Activated naive CD4-positive, alpha-beta T cell treated with Interleukin-2 at 50 U/mL for 16 hours (primary cell): ENCODE data around the gene C7orf25.
A peak's percentile ranks its signal among the peaks of the same experiment; 100 is the strongest.

Experiments used
- DNase-seq: peaks from one replicate; pipeline ENCODE4 v3.0.0-alpha.2; 2020

Gene C7orf25

DNA sequence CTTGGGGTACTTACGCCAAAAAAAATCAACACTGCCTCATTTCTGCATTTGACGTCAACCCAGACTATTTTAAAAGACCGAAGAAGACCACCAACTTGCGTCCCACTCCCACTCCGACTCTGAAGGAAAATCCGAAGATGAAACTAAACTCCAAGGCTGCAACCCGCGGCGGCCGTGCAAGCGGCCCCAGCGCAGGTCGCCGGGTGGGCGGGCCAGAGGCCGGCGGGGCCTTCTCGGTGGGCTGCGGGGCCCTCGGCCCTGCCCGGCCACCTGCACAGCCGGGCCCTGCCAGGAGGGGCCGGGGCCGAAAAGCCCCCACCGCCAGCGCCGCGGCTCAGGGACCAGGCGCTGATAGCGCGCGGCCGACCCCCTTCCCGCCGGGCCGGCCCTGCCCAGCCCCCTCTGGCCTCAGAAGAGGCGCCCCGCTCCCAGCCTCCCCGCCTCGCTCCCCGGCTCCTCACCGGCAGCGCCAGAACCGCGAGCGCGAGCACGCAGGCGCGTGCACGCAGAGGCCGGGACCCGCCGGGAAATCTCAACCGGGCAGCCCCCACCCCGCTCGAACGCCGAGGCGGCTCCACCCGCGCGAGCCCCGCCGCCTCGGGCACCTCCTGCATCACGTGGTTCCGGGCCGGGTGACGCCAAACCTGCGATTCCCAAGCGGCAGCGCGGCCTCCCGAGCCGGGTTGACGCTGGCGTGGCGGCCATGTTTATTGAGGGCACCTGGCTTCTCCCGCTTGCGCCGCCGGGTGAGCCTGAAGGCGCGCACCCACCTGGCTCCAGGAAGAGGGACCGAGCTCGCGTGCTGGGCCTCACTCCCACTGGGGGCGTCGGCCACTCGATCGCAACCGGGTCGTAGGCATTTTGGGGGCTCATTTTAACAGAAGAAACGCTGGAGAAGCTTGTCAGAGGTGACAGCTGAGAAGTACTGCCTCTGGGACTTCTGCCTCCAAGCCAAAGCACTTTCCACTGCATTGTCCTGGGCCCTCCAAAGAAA is at the start of gene C7orf25:
Gene C7orf25, minus strand, starts transcription at position 617 of the 994 bp plus-strand sequence. CDS start 1,170 bp downstream, outside the sequence.
- peak; percentile 94 for DNase-seq

DNA sequence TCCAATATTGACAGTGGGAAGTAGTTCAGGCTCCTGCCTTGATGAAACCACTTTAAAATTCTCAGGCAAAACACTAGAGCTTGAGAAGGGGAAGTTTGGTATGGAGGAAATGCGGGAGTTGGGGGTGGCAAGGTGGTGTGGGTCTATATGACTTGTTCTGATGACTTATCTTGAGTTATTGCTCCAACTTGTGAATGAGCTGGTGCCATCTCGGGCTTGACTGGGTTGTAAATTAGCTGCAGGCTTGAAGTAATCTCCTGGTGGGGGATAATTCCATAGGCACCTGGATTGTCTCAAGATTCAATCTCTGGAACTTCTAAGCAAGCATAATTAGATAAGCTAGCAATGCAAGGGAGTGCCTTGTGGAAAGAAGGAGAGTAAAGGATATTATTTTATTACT is 49.3 kb upstream of the C7orf25 start:
- no peak for DNase-seq

DNA sequence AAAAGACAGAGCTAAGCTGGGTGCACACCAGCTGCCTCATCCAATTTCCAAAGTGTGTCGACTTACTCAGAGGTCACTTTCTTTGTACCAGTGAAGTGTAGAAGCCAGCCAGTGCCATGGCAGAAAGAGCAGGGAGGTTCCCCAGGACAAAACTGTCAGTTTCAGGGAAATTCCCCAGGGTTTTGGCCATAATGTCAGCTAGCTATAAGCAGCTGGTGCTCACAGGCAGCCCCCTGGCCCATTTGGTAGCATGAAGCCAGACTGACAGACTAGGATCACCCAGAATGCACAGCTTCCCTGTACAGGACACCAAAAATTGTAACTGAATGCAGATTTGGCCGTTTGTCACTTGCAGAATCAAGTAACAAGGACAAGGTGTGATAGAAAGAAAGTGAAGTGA is 48.9 kb upstream of the C7orf25 start:
- DNase-seq, result no peak

DNA sequence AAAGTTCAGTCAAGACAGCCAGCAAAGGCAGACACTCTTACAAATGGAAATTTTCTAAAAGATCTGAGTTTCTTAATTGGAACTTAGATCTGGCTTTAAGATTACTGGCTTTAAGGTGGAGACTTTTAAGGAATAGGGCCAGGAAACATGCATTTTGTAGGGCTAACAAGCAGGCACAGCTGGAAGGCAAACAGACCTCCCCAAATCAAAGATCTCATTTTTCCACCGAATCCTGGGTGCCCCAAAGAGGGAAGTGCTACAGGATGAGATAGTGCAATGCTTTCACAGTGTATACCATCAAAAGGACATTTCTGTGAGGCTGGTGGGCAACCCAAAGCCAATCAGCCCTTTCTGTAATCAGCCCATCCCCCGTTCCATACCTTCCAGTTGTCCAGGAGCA is 47.7 kb upstream of the C7orf25 start:
- DNase-seq, result no peak

DNA sequence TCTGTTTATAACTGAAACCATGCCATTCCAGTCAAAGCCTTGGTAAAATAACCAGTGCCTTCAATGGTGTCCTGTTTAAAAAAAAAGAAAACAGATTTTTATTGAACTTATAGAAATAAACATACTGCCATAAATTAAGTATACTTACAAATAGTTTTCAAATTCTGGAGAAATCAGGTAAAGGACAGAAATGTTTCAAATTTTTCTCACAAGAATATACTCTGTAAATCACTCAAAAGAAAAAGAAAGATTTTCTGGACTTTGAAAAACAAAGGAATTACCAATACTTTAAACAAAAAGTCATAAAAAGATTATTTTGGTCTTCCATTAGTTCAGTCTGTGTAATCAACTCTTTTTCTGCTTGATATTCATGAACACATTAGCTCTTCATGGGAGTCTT is 44.2 kb upstream of the C7orf25 start:
- DNase-seq, result no peak

DNA sequence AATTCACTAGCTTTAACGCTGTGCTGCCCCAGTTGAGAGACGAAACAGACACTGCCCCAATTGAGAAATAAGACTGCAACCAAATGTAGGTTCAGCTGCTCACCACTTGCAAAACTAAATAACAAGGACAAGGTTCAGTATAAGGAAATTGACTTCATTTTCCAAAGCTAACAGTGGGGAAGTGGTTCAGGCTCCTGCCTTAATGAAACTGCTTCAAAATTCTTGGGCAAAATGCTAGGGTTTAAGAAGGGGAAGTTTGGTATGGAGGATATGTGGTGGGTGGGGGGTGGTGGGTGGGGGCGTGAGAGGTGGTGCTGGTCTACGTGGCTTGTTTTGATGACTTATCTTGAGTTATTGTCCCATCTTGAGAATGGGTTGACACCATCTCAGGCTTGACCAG is 42.1 kb upstream of the C7orf25 start:
- no peak for DNase-seq

DNA sequence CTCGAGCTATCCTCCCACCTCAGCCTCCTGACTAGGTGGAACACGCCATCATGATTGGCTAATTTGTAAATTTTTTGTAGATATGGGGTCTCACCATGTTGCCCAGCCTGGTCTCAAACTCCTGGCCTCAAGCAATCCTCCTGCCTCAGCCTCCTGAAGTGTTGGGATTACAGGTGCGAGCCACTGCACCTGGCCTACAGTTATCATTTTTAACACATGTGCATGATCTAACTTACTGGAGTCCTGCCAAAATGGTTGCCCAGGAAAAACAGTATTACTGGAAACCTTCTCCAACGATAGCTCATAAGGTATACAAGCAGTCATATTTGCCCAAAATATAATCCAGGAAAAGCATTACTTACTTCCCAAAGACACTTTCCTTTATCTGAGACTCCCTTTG is 40.5 kb upstream of the C7orf25 start:
- no peak for DNase-seq

DNA sequence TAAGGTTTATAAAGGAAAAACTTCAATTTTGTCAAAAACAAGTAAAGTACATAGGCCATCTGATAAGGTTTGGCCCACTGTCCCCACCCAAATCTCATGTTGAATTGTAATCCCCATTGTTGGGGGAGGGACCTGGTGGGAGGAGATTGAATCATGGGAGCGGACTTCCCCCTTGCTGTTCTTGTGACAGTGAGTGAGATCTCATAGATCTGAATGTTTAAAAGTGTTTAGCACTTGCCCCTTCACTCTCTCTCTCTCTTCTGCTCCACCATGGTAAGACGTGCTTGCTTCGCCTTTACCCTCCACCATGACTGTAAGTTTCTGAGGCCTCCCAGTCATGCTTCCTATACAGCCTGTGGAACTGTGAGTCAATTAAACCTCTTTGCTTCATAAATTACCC is 38.5 kb upstream of the C7orf25 start:
- no peak for DNase-seq

DNA sequence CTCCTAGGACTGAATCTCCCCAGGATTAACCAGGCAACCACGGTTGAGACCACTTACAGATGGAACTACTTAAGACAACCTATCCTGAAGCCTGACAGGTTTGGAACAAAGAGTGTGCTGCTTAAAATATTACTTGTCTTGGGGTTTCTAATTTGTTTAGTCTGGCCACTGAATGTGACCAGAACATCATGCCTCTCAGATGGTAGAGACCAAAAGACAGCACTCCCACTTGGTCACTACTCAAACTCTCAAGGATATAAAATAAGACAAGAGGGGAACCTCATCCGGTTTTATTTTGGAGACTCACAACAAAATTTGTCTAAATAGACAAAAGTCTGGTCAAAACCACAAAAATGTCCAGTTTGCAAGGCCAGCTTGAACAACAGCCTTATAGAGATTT is 35.7 kb upstream of the C7orf25 start:
- DNase-seq, result no peak

DNA sequence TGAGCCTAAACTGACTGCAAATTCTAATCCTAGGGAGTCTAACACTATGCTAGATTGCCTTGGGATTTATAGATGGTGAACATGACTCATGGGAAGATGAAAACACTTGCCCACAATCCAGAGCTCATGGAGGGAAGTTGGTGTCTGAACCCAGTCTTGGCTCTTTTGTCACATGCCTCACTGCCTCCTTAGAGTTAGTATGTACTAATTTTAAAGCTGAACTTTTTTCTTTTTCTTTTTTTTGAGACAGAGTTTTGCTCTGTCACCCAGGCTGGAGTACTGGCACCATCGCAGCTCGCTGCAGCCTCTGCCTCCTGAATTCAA is 34.7 kb upstream of the C7orf25 start:
- DNase-seq, result no peak

DNA sequence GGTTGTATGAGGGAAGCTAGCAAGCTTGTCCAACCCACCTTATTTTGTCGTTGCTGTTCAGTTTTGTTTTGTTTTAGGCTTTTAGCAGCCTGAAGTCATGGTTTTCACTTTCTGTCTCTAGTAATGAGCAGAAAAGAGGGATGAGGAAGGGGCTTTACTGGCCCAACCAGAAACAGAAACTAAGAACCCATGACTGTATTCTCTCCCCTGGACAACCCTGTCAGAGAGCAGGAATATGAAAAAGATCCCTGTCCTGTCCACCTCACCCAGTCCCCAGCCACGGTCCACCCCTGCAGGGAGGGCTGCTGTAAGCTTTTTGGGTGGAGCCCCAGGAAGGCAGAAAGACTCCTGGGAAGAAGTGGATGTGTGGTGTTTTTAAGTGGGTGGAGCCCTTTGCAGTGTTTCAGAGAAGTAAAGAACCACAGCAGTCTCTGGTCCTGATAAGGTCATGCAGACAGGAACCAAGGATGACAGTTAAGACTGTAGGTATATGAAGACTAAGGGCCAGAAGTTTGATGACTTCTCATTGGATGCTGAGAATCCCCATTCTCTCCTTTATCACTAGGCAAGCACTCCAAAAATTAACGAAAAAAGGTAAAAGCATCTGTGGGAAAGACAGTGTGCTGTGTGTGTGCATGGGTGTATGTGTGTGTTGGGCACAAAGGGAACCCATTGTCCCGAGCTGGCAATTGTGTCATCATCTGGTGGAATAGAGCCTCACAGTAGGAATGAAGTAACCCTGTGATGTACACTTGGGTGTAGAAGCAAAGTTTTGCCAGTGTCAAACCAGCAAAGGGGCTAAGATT is 34.2 kb upstream of the C7orf25 start:
- no peak for DNase-seq

DNA sequence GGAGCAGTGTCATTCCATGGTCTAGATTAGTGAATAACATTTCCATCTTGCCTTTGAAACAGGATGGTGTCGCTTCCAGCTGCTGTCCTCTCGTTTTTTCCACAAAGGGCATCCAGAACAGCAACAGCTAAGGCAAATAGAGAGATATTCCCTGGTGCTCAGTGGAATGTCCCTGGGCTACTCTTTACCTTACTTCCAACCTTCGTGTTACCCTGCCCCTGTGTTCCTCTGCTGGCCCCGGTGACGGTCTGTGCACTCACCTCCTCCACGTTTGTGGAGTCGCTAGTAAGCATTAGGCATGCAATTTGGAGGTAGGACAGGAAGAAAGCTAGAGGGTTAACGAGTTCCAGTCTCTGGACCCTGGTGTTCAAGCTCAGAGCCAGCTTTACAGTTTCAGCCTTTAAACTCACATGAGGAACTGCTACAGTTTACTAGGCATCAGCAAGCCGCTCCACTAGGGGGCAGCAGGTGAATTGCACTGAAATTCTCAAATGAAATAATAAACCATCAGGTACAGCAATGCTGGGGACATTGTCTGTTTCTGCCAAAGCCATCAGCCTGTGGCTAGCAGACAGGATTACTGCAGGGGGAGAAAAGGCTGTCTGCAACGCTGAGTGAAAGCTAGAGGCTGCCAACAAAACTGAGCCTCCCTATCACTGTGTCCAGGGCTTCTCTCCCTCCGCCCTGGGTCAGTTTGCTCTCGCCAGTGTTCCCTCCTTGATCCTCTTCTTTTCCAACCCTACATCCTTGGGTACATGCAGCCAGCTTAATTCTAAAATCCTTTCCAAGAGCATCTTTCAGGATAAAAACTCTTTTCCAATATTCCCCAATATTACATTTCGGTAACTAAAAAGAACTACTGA is 29.3 kb upstream of the C7orf25 start:
- peak; percentile 76 for DNase-seq

DNA sequence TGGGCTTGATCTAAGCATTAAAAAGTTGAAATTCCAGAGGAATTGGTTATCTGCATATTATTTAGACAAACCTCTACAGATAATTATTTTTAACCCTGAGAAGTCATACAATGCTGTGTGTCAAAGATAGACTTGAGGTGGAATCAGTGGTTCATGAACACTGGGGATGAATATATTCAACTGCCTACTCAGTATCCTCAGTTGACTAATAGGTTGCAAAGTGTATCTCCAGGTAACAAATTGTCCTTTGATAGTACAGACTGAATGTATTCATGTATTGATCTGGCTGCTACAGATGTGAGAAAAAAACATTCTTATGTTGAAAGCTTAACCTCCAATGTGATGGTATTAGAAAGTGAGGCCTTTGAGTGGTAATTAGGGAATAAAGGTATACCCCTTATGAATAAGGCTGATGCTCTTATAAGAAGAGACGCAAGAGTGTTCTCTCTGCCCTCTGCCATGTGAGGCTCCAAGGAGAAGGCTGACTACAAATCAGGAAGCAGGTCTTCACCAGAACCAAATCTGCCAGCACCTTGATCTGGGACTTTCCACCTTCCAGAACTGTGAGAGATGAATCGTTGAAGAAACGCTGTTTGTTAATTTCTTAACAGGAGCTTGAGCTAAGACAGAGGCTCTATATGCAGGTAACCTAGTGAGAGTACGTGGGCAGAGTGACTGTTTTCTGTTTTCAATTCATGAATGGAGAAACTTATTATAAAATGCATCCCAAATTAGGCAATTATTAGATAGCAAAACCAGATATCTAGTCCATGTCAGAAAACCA is 27.8 kb upstream of the C7orf25 start:
- no peak for DNase-seq

DNA sequence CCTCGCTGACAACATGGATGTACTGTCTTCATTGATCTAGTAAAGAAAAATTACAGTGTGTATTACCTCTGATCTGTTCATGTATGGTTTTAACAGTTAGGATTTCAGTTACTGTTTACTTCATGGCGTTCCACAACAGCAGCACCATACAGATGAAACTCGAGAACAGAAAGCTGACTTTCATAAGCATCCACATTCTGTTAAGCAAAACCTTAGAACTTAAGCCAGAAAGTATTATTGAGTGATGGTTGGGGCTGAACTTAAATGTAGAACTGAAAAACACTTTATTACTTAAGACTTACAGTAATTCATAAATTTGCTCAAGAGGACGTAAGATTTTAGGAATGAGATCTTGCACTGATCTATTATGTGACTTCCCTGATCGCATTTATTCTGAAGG is 24.0 kb upstream of the C7orf25 start:
- DNase-seq, result no peak

DNA sequence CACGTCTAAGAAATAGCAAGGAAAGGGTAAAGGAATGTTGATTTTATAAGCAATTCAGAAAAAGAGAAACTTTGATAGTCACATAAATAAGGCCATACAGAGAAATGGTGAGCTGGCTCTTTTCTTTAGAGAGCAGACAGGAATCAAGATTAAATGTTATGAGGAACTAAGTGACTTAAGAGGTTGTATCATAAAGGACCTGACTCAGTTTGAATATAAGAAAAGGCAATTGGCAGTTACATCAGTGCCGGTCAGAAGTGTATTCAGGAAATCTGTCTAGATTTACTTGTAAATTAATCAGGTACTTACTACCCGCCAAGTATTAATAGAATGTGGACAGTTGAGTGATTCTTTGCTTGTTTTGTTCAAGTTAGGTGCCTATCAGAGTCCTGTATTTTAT is 22.4 kb upstream of the C7orf25 start:
- DNase-seq, result no peak

DNA sequence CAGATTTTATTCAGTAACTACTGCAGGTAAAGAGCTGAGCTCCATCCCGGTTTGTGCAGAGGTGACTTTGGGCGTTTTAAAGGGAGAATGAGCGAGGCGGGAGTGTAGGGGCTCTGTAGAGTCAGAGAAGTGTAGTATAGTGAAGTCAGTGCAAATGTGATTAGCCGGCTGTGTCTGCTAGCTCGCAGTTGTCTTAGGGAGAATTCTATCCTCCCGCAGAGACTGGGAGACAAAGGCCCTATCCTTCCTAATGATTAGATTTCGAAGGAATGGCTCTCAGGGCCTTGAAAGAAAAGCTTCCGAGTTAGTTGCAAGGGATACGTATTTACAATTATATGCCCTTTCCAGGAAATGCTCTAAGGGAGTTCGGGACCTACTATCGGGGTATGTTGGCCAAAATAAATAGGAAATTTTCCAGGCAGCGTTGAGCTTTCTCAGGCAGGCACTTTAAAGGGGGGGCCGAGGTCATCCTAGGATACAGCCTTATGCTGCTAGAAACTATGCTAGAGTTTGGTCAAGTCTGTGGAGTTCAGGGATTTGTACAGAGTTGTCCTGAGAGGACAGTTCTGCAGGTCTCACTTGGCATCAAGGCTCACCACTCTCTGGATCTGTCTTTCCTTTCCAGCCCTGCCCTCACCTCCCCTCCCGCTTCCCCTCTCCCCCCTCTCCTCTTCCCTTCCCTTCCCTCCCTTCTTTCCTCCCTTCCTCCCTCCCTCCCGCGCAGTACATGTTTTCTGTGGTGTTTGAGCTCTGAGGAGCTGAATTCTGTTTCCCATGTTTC is 21.1 kb upstream of the C7orf25 start:
- no peak for DNase-seq

DNA sequence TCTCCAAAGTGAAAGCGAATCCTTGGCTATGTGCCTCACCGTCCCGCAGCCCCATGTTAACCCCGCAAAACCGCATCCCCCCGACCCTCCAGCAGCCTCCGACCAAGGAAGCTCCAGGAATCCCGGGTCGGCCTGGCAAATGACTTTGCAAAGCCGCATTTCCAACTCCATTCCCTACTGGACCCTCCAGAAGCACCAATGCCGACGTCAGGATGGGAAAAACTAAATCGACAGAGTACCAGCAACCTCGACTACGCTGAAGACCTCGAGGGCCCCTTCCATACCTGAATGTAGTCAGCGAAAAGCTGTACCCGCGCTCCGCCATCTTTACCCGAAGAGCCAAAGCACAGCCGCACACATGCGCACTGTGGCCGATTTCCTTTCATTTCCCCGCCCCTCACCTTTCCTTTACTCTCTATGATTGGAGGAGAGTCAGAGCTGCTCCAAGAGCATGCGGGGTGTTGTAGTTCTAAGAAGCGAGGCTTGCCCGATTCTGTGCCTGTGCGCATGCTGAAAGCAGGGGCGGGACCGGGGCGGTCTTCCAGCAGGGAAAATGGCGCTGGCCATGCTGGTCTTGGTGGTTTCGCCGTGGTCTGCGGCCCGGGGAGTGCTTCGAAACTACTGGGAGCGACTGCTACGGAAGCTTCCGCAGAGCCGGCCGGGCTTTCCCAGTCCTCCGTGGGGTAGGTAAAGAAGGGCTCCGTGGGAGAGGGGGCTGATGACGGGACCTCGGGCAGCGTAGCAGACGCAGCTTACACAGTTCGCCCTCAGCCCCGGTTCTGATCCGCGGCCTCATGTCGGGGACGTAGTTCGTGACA is 20.2 kb upstream of the C7orf25 start, which contains the start of the genes MRPL32 and PSMA2:
Gene MRPL32, plus strand, starts transcription at position 543 of the 818 bp plus-strand sequence. Its CDS starts 11 bp downstream, at position 554.
Gene PSMA2, minus strand, starts transcription at position 341 of the 818 bp plus-strand sequence. Its CDS starts 16 bp downstream, at position 325.
- peak; percentile 96 for DNase-seq

DNA sequence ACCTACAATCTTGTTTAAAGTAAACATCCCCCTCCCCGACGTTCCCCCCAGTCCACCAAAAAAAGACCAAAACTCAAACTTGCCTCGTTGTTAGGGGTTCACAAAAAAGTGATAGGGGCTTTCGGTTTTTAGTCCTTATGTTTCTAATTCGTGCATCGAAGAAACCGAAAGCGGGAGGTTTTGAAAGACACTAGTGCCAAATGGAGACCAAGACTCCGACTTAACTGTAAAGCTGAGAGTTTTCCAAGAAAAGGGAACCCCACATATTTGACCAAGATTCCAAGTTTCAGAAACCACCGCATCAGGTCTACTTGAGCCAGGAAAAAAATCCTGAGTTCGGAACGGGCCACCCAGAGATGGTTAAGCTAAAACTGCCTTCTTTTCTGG is 19.6 kb upstream of the C7orf25 start:
- DNase-seq, result peak; percentile 12

DNA sequence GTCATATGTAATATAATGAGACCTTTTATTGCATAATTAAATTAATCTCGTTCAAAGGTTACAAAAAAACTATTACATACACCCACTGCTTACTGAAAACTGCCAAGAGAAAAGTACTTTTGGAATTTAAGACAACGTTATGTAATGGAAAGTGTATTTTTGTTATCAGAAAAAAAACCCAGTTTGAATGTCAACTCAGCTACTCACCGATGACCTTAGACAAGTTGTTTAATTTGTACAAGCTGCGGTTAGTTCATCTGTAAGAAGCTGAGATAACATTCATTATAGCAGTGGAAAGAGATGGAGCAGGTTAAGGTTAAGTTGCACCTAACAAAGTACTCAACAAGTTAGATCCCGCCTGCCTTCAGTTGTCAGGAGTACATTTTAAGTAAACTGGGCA is 19.0 kb upstream of the C7orf25 start:
- no peak for DNase-seq

DNA sequence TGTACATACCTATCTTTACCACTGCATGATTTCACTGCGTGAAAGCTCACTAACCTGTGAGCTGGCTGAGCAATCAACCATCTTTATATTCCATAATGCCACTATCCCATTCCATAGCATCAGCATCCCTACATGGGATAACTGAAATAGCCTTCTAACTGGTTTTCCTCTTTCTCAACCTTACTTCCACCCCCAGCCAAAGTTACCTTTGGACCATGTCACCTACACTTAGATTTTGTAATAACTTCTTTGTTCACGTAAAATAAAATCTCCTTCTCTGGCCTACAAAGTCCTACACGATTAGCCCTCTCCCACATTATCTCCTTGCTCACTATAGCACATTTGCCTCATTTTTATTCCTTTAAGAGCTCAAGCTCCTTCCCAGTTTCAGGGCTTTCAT is 17.6 kb upstream of the C7orf25 start:
- DNase-seq, result no peak
